ENCODE measurements around the gene MOB1A.
A peak's percentile ranks its signal among the peaks of the same experiment; 100 is the strongest.
"Not testable (repeated sequence)": the region's sequence is repeated elsewhere in the genome, so short reads cannot be mapped to it uniquely, and the experiment has no call there.

Gene MOB1A

DNA sequence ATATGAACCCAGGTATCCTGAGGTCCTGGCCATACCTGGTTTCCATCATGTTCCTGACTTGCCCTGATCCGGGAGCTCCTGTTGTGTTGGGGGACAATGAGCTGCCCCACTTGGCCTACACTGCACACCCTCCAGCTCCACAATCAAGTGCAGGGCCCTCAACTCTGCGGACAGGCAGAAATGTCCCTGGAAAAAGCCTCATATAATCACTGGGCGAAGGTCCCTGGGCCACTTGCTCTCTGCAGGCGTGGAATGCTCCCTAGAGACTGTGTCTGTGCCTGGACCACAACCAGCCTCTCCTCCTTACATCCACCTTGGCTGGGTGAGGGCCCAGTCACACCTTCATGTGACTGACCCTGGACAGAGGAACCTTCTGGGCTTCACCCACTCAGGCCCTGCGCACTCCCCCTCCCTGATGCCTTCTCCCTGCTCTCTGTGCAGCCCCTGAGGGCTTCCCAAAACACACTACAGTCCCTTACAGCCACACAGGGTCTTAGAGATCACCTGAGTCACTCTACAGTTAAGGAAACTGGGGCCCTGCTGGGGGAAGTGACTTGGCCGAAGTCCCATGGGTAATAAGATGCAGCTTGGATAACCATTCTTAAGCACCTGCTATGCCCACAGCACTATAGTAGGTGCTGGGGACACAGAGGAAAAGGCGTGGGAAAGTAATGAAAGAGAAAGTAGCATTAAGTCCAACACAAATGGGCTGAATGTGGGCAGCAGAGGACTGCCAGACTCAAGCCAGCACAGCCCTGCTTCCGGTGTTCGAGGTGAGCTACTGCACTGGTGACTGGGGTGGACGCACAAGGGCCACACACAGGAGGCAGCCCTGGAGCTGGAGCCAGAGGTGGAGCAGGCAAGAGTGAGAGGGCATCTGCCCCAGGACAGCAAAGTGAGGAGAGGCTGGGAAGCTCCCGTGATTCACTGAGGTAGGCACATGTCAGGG, 40.8 kb downstream of the MOB1A start:
- Histone ChIP-seq H3K4me1 (ENCODE audit: insufficient read depth, poor library complexity, severe bottlenecking) (no peaks in the 10 kb centered on the region), H3K9me3 (ENCODE audit: severe bottlenecking) (no peaks in the 10 kb centered on the region), H3K4me3 (ENCODE audit: severe bottlenecking) (no peak overlapping the region), H3K27ac (ENCODE audit: poor library complexity, severe bottlenecking) (no peak overlapping the region), H3K36me3 (ENCODE audit: low read depth) (peaks cover 19% of the 10 kb centered on the region), H3K27me3 (ENCODE audit: insufficient read depth, poor library complexity, severe bottlenecking) (no peaks in the 10 kb centered on the region)
- ATAC-seq (ENCODE audit: low read depth) (no peak), DNase-seq (ENCODE audit: low spot score) (no peak)
- TF ChIP-seq, protein P1, sequence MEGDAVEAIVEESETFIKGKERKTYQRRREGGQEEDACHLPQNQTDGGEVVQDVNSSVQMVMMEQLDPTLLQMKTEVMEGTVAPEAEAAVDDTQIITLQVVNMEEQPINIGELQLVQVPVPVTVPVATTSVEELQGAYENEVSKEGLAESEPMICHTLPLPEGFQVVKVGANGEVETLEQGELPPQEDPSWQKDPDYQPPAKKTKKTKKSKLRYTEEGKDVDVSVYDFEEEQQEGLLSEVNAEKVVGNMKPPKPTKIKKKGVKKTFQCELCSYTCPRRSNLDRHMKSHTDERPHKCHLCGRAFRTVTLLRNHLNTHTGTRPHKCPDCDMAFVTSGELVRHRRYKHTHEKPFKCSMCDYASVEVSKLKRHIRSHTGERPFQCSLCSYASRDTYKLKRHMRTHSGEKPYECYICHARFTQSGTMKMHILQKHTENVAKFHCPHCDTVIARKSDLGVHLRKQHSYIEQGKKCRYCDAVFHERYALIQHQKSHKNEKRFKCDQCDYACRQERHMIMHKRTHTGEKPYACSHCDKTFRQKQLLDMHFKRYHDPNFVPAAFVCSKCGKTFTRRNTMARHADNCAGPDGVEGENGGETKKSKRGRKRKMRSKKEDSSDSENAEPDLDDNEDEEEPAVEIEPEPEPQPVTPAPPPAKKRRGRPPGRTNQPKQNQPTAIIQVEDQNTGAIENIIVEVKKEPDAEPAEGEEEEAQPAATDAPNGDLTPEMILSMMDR (IDR thresholded peaks at IDR 0.05; ENCODE audit: poor library complexity, severe bottlenecking) = no peak

DNA sequence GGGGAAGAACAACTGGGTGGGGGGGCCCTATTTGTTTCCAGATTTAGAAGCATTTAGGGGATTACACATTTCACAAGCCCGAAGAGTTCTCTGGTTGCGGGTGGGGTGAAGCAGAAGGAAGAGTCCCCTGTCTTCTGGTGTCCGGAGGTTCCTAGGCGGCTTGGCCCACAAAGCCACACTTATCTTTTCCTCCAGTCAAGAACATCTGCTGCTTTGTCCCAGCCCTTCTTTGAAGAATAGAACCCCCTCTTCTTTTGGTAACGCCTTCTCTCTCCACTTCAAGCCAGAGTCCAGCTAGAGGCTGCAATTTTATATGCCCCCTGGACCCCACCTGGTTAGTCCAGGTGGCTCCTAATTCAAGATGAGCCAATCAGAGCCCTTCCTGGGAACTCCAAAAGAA, 46.8 kb downstream of the MOB1A start:
- H3K4me1 ChIP-seq (ENCODE audit: insufficient read depth, poor library complexity, severe bottlenecking) = no peaks in the 10 kb centered on the region
- H3K36me3 ChIP-seq (ENCODE audit: low read depth) = peaks cover 7% of the 10 kb centered on the region; the same call in 1 of the 2 replicates
- H3K27me3 ChIP-seq (ENCODE audit: insufficient read depth, poor library complexity, severe bottlenecking) = no peaks in the 10 kb centered on the region
- no peak for ATAC-seq (ENCODE audit: low read depth)
- H3K4me3 ChIP-seq (ENCODE audit: severe bottlenecking) = no peak overlapping the region
- no peaks in the 10 kb centered on the region for H3K9me3 ChIP-seq (ENCODE audit: severe bottlenecking)
- no peak for DNase-seq (ENCODE audit: low spot score)
- no peak overlapping the region for H3K27ac ChIP-seq (ENCODE audit: poor library complexity, severe bottlenecking)
- TF ChIP-seq, protein P1 (IDR thresholded peaks at IDR 0.05; ENCODE audit: poor library complexity, severe bottlenecking) = no peak

DNA sequence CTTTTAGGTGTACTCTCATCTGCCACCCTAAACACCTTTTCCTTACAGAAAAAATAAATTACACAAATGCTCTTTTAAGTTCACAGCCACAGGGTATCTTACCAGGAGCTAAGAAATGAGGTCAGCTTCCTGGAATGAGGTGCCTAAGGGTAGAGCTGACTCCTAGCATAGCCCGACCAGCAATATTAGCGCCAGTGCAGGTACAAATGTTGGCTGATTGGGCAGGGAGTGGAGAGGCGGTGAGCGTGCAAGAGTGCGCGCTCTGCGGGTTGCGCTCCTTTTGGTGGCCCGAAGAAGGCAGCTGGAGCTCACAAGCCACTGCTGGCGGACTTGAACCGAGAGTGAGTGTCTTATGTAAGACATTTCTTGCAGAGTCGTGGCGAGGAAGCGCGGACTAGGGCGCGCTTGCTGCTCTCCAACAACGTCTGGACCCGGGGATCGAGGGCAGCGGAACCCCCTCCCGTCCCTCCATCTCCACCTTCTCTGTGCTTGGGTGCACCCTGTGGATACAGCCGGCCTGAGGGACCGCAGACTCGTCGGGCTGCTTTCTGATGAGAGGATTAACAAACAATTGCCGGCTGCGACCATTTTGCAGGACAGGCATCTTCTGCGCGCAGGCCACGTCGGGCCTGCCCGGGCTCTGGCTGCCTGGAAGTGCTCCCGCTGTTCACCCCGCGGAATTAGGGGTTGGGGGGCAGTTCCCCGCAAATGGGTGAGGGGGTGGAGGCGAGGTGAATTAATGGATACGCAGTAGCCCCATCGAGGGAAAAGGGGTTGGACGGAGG, 48.3 kb downstream of the MOB1A start:
- H3K4me1 ChIP-seq (ENCODE audit: insufficient read depth, poor library complexity, severe bottlenecking) = no peaks in the 10 kb centered on the region
- peaks cover 6% of the 10 kb centered on the region; the same call in 1 of the 2 replicates for H3K36me3 ChIP-seq (ENCODE audit: low read depth)
- no peak overlapping the region for H3K27ac ChIP-seq (ENCODE audit: poor library complexity, severe bottlenecking)
- no peaks in the 10 kb centered on the region for H3K9me3 ChIP-seq (ENCODE audit: severe bottlenecking)
- no peaks in the 10 kb centered on the region for H3K27me3 ChIP-seq (ENCODE audit: insufficient read depth, poor library complexity, severe bottlenecking)
- TF ChIP-seq, protein P1 (IDR thresholded peaks at IDR 0.05; ENCODE audit: poor library complexity, severe bottlenecking) = no peak
- DNase-seq (ENCODE audit: low spot score) (no peak), ATAC-seq (ENCODE audit: low read depth) (peak; percentile 96)
- H3K4me3 ChIP-seq (ENCODE audit: severe bottlenecking) = no peak overlapping the region

DNA sequence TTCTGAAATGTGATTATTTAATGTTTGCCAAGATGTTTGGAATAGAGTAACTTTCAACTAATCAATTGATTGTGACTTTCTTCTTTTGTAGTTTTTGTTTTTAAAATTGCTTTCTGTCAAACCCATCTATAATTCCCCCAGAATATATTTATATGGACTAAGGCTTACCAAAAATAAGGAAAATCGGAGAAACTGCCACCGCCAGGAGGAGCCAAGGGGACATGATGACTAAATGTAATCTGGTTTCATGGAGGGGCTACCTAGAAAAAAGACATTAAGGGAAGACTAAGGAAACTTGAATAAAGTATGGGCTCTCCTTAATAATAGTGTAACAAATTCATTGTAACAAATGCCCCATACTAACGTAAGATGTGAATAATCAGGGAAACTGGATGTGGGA, 50.5 kb downstream of the MOB1A start:
- DNase-seq (ENCODE audit: low spot score) (no peak), ATAC-seq (ENCODE audit: low read depth) (no peak)
- Histone ChIP-seq H3K27ac (ENCODE audit: poor library complexity, severe bottlenecking) (no peak overlapping the region), H3K9me3 (ENCODE audit: severe bottlenecking) (no peaks in the 10 kb centered on the region), H3K4me1 (ENCODE audit: insufficient read depth, poor library complexity, severe bottlenecking) (no peaks in the 10 kb centered on the region), H3K27me3 (ENCODE audit: insufficient read depth, poor library complexity, severe bottlenecking) (no peaks in the 10 kb centered on the region), H3K4me3 (ENCODE audit: severe bottlenecking) (no peak overlapping the region), H3K36me3 (ENCODE audit: low read depth) (no peaks in the 10 kb centered on the region)
- TF ChIP-seq, protein P1 (IDR thresholded peaks at IDR 0.05; ENCODE audit: poor library complexity, severe bottlenecking) = no peak

DNA sequence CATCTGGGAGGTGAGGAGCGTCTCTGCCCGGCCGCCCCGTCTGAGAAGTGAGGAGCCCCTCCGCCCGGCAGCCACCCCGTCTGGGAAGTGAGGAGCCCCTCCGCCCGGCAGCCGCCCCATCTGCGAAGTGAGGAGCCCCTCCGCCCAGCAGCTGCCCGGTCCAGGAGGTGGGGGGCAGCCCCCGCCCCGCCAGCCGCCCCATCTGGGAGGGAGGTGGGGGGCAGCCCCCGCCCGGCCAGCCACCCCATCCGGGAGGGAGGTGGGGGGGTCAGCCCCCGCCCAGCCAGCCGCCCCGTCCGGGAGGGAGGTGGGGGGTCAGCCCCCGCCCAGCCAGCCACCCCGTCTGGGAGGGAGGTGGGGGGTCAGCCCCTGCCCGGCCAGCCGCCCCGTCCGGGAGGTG, 54.7 kb downstream of the MOB1A start:
- DNase-seq (ENCODE audit: low spot score); ATAC-seq (ENCODE audit: low read depth); H3K27ac ChIP-seq (ENCODE audit: poor library complexity, severe bottlenecking); H3K4me1 ChIP-seq (ENCODE audit: insufficient read depth, poor library complexity, severe bottlenecking); H3K36me3 ChIP-seq (ENCODE audit: low read depth); H3K4me3 ChIP-seq (ENCODE audit: severe bottlenecking); H3K9me3 ChIP-seq (ENCODE audit: severe bottlenecking); H3K27me3 ChIP-seq (ENCODE audit: insufficient read depth, poor library complexity, severe bottlenecking): not testable (repeated sequence)

DNA sequence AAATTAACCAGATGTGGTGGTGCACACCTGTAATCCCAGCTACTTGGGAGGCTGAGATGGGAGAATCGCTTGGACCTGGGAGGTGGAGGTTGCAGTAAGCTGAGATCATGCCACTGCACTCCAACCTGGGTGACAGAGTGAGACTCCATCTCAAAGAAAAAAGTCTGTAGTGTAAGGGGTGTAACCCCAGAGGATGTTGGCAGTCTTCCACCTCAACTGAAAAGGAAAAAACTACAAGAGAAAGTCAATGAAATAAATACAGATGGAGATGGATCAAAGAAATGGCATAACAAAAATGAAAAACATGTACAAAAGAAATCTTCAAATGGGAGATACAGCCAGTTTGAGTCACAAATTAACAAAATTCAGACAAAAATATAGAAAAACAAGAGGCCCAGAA, 56.8 kb downstream of the MOB1A start:
- H3K27me3 ChIP-seq (ENCODE audit: insufficient read depth, poor library complexity, severe bottlenecking); H3K4me1 ChIP-seq (ENCODE audit: insufficient read depth, poor library complexity, severe bottlenecking); H3K4me3 ChIP-seq (ENCODE audit: severe bottlenecking); DNase-seq (ENCODE audit: low spot score); ATAC-seq (ENCODE audit: low read depth); H3K9me3 ChIP-seq (ENCODE audit: severe bottlenecking); H3K27ac ChIP-seq (ENCODE audit: poor library complexity, severe bottlenecking); H3K36me3 ChIP-seq (ENCODE audit: low read depth): not testable (repeated sequence)
